Cardiac muscle cell (in vitro differentiated cells and primary cell): ENCODE data around the gene TMEM203. TPM values are rescaled to one million over a fixed set of nuclear protein-coding genes. Genes with fewer than 3 reads are reported as not detected.
"Not testable (repeated sequence)": the region's sequence is repeated elsewhere in the genome, so short reads cannot be mapped to it uniquely, and the experiment has no call there.

Experiments
- DNase-seq, 2 donors: peaks; one replicate each; pipeline versions ENCODE4 v3.0.0 to v3.0.0-alpha.2; 2010 to 2017; ENCODE audit warnings: low read depth in 1 of 2, low spot score in 1 of 2
- H3K27ac ChIP-seq: fragments of 200-600 bp; sonication (generic); 2 replicates; pipeline ENCODE4 v1.5.1; 2016
- H3K27me3 ChIP-seq: fragments of 200-600 bp; sonication (generic); 2 replicates; pipeline ENCODE4 v1.6.0; 2016; ENCODE audit warnings: control low read depth
- H3K36me3 ChIP-seq: fragments of 200-600 bp; sonication (generic); 2 replicates; pipeline ENCODE4 v1.5.1; 2016; ENCODE audit warnings: control low read depth
- H3K4me1 ChIP-seq: fragments of 200-600 bp; sonication (generic); 2 replicates; pipeline ENCODE4 v1.8.1; 2017; ENCODE audit warnings: low read depth, mild to moderate bottlenecking, mixed run types
- H3K4me3 ChIP-seq: fragments of 200-600 bp; sonication (generic); 2 replicates; pipeline ENCODE4 v1.5.1; 2016; ENCODE audit warnings: mild to moderate bottlenecking
- H3K9me3 ChIP-seq: fragments of 200-600 bp; sonication (generic); 2 replicates; pipeline ENCODE4 v1.5.1; 2017; ENCODE audit warnings: low read depth, mild to moderate bottlenecking, control low read depth
- polyA plus RNA-seq: library from polyadenylated mRNA; unstranded; fragments of >200 nt; fragmentation: Nextera tagmentation; extraction: Ambion mirVana; gene quantifications from 2 replicates; pipeline ENCODE4 v1.2.1, GENCODE V29; 2016
- total RNA-seq: library from RNA; depleted of rRNA; stranded (reverse); fragments of >200 nt; gene quantifications from 2 replicates; pipeline ENCODE4 v1.2.3, GENCODE V29; 2016
- TF ChIP-seq, protein P1 (sequence below): IDR thresholded peaks from 2 replicates; pipeline ENCODE4 v1.5.1; 2012; ENCODE audit warnings: low read depth, mild to moderate bottlenecking, low read length

TMEM203 gene
- total and polyA plus RNA-seq, 2 experiments from 2014 or later, result 44.7 to 86.6 TPM

DNA sequence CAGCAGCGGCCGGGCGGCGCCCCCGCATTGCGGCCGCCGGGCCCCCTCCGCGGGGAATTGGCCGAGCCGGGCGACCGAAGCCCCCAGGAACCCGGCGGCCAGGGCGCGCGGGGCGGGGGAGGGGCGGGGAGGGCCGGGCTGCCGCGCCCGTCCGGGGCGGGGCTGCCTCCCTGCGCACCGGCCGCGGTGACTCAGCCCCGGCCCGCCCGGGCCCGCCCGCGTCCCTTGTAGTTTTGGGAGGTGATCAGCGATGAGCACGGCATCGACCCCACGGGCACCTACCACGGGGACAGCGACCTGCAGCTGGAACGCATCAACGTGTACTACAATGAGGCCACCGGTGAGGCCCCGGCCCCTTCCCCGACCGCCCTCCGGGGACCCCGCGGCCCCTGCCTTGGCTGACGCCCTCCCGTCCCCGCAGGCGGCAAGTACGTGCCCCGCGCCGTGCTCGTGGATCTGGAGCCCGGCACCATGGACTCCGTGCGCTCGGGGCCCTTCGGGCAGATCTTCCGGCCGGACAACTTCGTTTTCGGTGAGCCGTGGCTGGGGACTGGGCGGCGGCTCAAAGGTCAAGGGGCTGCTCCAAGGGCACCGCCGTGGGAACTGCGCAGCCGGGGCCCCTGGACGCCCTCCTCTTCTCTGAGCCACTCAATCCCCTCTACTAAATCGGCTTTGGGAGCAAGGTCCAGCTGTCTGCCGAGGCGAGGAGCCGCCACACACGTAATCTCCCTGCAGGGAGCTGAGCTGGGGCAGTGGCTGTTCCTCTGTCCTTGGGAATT lies 36.2 kb upstream of the TMEM203 start:
- peak overlapping the region; percentile 96 for H3K4me3 ChIP-seq
- H3K27me3 ChIP-seq, result no peaks in the 10 kb centered on the region
- peak; percentile 47 to 54 for DNase-seq
- H3K9me3 ChIP-seq, result no peaks in the 10 kb centered on the region
- peaks cover 12% of the 10 kb centered on the region for H3K36me3 ChIP-seq
- TF ChIP-seq, protein P1, sequence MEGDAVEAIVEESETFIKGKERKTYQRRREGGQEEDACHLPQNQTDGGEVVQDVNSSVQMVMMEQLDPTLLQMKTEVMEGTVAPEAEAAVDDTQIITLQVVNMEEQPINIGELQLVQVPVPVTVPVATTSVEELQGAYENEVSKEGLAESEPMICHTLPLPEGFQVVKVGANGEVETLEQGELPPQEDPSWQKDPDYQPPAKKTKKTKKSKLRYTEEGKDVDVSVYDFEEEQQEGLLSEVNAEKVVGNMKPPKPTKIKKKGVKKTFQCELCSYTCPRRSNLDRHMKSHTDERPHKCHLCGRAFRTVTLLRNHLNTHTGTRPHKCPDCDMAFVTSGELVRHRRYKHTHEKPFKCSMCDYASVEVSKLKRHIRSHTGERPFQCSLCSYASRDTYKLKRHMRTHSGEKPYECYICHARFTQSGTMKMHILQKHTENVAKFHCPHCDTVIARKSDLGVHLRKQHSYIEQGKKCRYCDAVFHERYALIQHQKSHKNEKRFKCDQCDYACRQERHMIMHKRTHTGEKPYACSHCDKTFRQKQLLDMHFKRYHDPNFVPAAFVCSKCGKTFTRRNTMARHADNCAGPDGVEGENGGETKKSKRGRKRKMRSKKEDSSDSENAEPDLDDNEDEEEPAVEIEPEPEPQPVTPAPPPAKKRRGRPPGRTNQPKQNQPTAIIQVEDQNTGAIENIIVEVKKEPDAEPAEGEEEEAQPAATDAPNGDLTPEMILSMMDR, result no peak
- H3K27ac ChIP-seq, result peak overlapping the region; percentile 91
- peaks cover 14% of the 10 kb centered on the region for H3K4me1 ChIP-seq

DNA sequence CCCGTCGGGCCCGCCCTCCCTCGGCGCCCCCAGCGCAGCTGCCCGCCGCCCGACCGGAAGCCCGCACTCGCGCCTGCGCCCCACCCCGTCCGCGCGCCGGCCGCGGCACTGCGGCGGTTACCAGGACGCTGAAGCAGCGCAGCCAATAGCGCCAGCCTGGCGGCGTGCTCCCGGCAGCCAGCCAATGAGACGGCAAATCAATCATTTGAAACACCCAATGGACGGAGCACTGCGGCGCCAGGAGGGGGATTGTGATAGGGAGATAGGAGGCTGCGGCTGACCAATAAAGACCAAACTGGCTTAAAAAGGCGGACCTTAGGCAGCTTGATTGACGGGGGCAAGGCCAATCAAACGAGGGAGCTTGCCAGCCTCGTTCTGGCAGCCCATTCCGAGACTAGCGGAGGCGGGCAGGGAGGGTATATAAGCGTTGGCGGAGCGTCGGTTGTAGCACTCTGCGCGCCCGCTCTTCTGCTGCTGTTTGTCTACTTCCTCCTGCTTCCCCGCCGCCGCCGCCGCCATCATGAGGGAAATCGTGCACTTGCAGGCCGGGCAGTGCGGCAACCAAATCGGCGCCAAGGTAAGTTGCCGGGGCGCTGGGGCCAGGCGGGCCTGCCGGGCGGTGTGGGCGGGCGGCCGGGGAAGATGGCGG lies 35.5 kb upstream of the TMEM203 start, which contains the start of gene TUBB4B:
Gene TUBB4B (plus strand): TSS at position 447 of the 649 bp plus-strand sequence. CDS start 74 bp downstream, at position 521.
- H3K4me1 ChIP-seq, result peaks cover 18% of the 10 kb centered on the region
- peak; percentile 99 to 100 for DNase-seq
- H3K9me3 ChIP-seq, result no peaks in the 10 kb centered on the region
- H3K27ac ChIP-seq, result peak within 1 kb of the TSS; percentile 95
- H3K36me3 ChIP-seq, result peaks cover 12% of the 10 kb centered on the region
- H3K4me3 ChIP-seq, result peak within 1 kb of the TSS; percentile 96
- TF ChIP-seq, protein P1, result no peak
- H3K27me3 ChIP-seq, result no peaks in the 10 kb centered on the region

DNA sequence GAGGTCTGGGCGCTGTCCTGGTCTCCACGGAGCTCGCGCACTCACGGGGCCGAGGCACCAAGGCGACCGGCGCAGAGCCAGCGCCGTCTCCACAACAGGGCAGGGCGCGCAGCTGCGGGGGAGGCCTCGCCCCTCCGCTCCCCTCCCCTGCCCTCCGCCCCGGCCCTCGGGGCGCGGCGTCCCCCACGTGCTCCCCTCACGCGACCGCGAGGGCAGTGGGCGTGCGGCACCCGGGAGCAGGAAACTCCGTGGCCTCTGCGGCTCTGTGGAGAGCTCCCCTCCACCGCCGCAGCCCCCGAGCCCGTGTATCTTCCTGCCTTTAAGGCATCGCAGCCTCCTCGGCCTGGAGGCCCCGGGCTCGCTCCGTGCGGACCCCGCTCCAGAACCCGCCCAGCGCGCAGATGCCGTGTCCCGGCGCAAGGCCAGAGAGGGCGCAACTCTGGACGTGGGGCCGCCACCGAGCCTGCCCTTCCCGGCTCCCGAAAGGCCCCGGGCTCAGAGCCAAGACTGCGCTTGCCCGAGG lies 34.9 kb upstream of the TMEM203 start:
- H3K27me3 ChIP-seq, result no peaks in the 10 kb centered on the region
- H3K36me3 ChIP-seq, result peaks cover 12% of the 10 kb centered on the region
- peak overlapping the region; percentile 41 for H3K4me3 ChIP-seq
- TF ChIP-seq, protein P1, result no peak
- peak overlapping the region; percentile 95 for H3K27ac ChIP-seq
- peaks cover 24% of the 10 kb centered on the region for H3K4me1 ChIP-seq
- DNase-seq, result peak; percentile 73 to 84
- no peaks in the 10 kb centered on the region for H3K9me3 ChIP-seq

DNA sequence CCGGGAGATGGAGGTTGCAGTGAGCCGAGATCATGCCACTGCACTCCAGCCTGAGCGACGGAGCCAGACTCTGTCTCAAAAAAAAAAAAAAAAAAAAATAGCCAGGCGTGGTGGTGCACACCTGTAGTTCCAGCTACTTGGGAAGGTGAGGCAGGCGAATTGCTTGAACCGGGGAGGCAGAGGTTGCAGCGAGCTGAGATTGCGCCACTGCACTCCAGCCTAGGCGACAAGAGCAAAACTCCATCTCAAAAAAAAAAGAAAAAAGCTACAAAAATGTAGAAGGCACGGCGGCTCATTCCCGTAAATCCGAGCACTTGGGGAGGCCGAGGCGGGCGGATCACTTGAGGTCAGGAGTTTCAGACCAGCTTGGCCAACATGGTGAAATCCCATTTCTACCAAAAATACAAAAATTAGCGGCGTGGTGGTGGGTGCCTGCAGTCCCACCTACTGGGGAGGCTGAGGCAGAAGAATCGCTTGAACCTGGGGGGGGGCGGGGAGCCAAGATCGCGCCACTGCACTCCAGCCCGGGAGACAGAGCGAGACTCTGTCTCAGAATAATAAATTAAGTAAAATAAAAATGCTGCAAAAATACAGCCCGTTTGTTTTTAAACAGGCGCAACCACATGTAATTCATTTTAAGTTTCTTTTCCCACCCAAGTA lies 34.2 kb upstream of the TMEM203 start:
- H3K36me3 ChIP-seq, result peaks cover 12% of the 10 kb centered on the region
- H3K27me3 ChIP-seq, result not testable (repeated sequence)
- peaks cover 24% of the 10 kb centered on the region for H3K4me1 ChIP-seq

DNA sequence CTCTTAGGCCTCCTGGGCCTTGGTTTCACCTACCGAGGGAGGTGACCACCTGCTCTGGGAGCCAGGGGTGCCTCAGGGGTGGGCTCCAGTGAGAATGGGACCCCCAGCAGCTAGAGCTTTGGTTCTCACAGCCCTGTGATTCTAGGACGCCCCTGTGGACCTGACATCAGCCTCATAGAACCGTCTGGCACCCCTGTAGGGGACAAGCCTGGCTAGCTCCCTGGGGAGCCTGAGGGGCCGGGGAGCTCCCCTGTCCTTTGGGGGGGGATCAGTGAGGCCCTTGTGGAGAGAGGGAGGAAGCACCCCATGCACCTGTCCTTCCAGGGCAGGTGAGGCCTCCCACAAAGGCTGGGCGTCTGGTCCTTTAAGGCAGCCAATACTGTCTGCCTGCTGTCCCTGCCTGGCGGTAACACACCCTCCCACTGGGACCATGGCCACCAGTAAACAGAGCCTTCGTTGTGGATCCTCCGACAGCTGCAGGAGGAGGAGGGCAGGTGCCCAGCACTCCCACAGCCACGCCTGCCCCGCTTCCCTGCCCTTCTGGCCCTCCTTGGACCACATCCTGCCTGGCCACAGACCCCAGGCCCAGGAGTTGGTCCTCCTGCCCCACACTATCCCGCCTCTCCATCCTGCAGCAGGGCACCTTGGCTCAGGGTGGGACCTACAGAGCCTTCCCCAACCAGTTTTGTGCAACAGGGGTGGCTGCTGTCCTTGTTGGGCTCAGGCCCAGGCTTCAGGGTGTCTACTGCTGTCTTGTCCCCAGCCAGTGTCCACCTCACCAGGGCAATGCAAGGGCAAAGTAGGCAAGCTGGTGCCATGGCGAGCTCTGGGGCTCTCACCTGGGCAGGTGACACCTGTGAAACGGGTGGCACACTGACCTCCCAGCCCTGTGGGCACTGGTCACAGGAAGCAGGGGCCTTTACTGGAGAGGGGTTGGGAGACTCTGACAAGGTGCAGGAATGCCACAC lies 32.6 kb upstream of the TMEM203 start:
- peaks cover 24% of the 10 kb centered on the region for H3K4me1 ChIP-seq
- H3K36me3 ChIP-seq, result peaks cover 11% of the 10 kb centered on the region
- TF ChIP-seq, protein P1, result no peak
- no peak overlapping the region for H3K4me3 ChIP-seq
- H3K27ac ChIP-seq, result no peak overlapping the region
- no peaks in the 10 kb centered on the region for H3K9me3 ChIP-seq
- no peak for DNase-seq
- H3K27me3 ChIP-seq, result no peaks in the 10 kb centered on the region

More for the DNA sequence above, 34.2 kb upstream of the TMEM203 start:
- DNase-seq, H3K9me3 ChIP-seq: not testable (repeated sequence)
- Histone ChIP-seq H3K4me3 (peak overlapping the region; percentile 41), H3K27ac (peak overlapping the region; percentile 95)
